Measurements from ENCODE around the gene CDC45.

GRCh38 chr22:19527321-19527721 lies 47.6 kb downstream of the CDC45 start:
- TF ChIP-seq CTCF (IDR thresholded peaks at IDR 0.05) = no peak
- no peak for TF ChIP-seq ZFX (IDR thresholded peaks at IDR 0.05; ENCODE audit: borderline replicate concordance)

Data from 22Rv1 (cell line).